Measurements from ENCODE around the gene ZNF18.

The ZNF18 gene

GRCh38 chr17:11997147-11997971, at the start of gene ZNF18:
ZNF18 (minus strand) TSS chr17:11997475; CDS start chr17:11992829, 4,646 bp downstream.
- peak within 1 kb of the TSS; percentile 77 for H3K27ac ChIP-seq
- DNase-seq (ENCODE audit: low read depth, low spot score) = peak; percentile 70

- DNase-seq (ENCODE audit: low read depth, low spot score) = no peak
- H3K27ac ChIP-seq = no peak overlapping the region
These were observed 49.5 kb upstream of the ZNF18 start for GRCh38 chr17:12046786-12047185.

- DNase-seq (ENCODE audit: low read depth, low spot score) = no peak
These were observed 46.4 kb upstream of the ZNF18 start for GRCh38 chr17:12043702-12044101.

GRCh38 chr17:12041312-12041711, 44.0 kb upstream of the ZNF18 start:
- peak; percentile 6 for DNase-seq (ENCODE audit: low read depth, low spot score)

More at GRCh38 chr17:12043702-12044101, 46.4 kb upstream of the ZNF18 start:
- no peak overlapping the region for H3K27ac ChIP-seq

GRCh38 chr17:12040478-12040877, 43.2 kb upstream of the ZNF18 start:
- H3K27ac ChIP-seq = no peak overlapping the region
- DNase-seq (ENCODE audit: low read depth, low spot score) = no peak

More at GRCh38 chr17:12041312-12041711, 44.0 kb upstream of the ZNF18 start:
- no peak overlapping the region for H3K27ac ChIP-seq

- no peak for DNase-seq (ENCODE audit: low read depth, low spot score)
These were observed 40.7 kb upstream of the ZNF18 start for GRCh38 chr17:12037970-12038369.

GRCh38 chr17:12035673-12036072, 38.4 kb upstream of the ZNF18 start:
- no peak for DNase-seq (ENCODE audit: low read depth, low spot score)
- H3K27ac ChIP-seq = no peak overlapping the region

More at GRCh38 chr17:12037970-12038369, 40.7 kb upstream of the ZNF18 start:
- no peak overlapping the region for H3K27ac ChIP-seq

GRCh38 chr17:12034538-12034937, 37.3 kb upstream of the ZNF18 start:
- no peak for DNase-seq (ENCODE audit: low read depth, low spot score)

GRCh38 chr17:12028611-12029010, 31.3 kb upstream of the ZNF18 start:
- DNase-seq (ENCODE audit: low read depth, low spot score) = no peak
- no peak overlapping the region for H3K27ac ChIP-seq

More at GRCh38 chr17:12034538-12034937, 37.3 kb upstream of the ZNF18 start:
- no peak overlapping the region for H3K27ac ChIP-seq

- H3K27ac ChIP-seq = no peak overlapping the region
- no peak for DNase-seq (ENCODE audit: low read depth, low spot score)
These were observed 30.4 kb upstream of the ZNF18 start for GRCh38 chr17:12027658-12028057.

- peak overlapping the region; percentile 59 for H3K27ac ChIP-seq
- peak; percentile 78 for DNase-seq (ENCODE audit: low read depth, low spot score)
These were observed 27.1 kb upstream of the ZNF18 start for GRCh38 chr17:12024327-12024726.

GRCh38 chr17:12022310-12022709, 25.0 kb upstream of the ZNF18 start:
- peak overlapping the region; percentile 70 for H3K27ac ChIP-seq
- DNase-seq (ENCODE audit: low read depth, low spot score) = no peak

- peak overlapping the region; percentile 70 for H3K27ac ChIP-seq
These were observed 24.4 kb upstream of the ZNF18 start for GRCh38 chr17:12021623-12022140.

GRCh38 chr17:12020642-12021622, 23.7 kb upstream of the ZNF18 start, which contains the start of gene MAP2K4:
MAP2K4 (plus strand) TSS chr17:12020877; CDS start chr17:12020887, 10 bp downstream.
- peak within 1 kb of the TSS; percentile 70 for H3K27ac ChIP-seq
- peak; percentile 27 for DNase-seq (ENCODE audit: low read depth, low spot score)

More at GRCh38 chr17:12021623-12022140, 24.4 kb upstream of the ZNF18 start:
- no peak for DNase-seq (ENCODE audit: low read depth, low spot score)

- no peak overlapping the region for H3K27ac ChIP-seq
- DNase-seq (ENCODE audit: low read depth, low spot score) = no peak
These were observed 10.2 kb upstream of the ZNF18 start for GRCh38 chr17:12007466-12007865.

- DNase-seq (ENCODE audit: low read depth, low spot score) = no peak
- H3K27ac ChIP-seq = no peak overlapping the region
These were observed 2.4 kb upstream of the ZNF18 start for GRCh38 chr17:11999696-12000095.

GRCh38 chr17:11997972-11998233, 628 bp upstream of the ZNF18 start:
- peak overlapping the region; percentile 77 for H3K27ac ChIP-seq
- no peak for DNase-seq (ENCODE audit: low read depth, low spot score)

- peak overlapping the region; percentile 77 for H3K27ac ChIP-seq
- DNase-seq (ENCODE audit: low read depth, low spot score) = no peak
These were observed 541 bp downstream of the ZNF18 start for GRCh38 chr17:11996722-11997146.

GRCh38 chr17:11991461-11991860, 5.8 kb downstream of the ZNF18 start:
- DNase-seq (ENCODE audit: low read depth, low spot score) = no peak
- no peak overlapping the region for H3K27ac ChIP-seq

GRCh38 chr17:11990363-11990983, 6.8 kb downstream of the ZNF18 start:
- no peak for DNase-seq (ENCODE audit: low read depth, low spot score)
- H3K27ac ChIP-seq = no peak overlapping the region
